H1 (cell line): ENCODE data around the gene GLIPR1. TPM values are rescaled to one million over a fixed set of nuclear protein-coding genes. Genes with fewer than 3 reads are reported as not detected.

ENCODE experiments used
- SIN3A ChIP-seq, 2 experiments: IDR thresholded peaks in 1 of 2; conservative IDR thresholded peaks in 1 of 2; 2 replicates each; pipeline ENCODE4 v1.6.1; 2011 to 2012; ENCODE audit warnings: low read length in 2 of 2, improper control_type of control experiment in 1 of 2, low read depth in 1 of 2, mild to moderate bottlenecking in 1 of 2
- polyA plus RNA-seq, 7 experiments: library from polyadenylated mRNA; depleted of rRNA in 3 of 7; stranded (reverse) in 5 of 7; unstranded in 2 of 7; fragments of >200 nt in 5 of 7; fragments of 200-250 nt in 2 of 7; gene quantifications; 1 replicate in 5 of 7; 2 replicates in 1 of 7; 4 replicates in 1 of 7; pipeline versions ENCODE4 v1.2.1 to v1.2.3, GENCODE V29; 2011 to 2013; ENCODE audit warnings: missing spikeins in 2 of 7, mixed read lengths in 2 of 7
- total RNA-seq: library from RNA; stranded (reverse); fragmentation: NEBNext Ultra II Directional; extraction: Animal tissue kit (Norgen Biotek cat#: 25700); gene quantifications from 2 replicates; pipeline ENCODE4 v1.2.1, GENCODE V29; 2021

The GLIPR1 gene
- total and polyA plus RNA-seq, 2 of the 8 experiments (the other 6 are each of a cell fraction or from before 2014, with no cell fraction given), result 0.23 to 1.5 TPM

DNA sequence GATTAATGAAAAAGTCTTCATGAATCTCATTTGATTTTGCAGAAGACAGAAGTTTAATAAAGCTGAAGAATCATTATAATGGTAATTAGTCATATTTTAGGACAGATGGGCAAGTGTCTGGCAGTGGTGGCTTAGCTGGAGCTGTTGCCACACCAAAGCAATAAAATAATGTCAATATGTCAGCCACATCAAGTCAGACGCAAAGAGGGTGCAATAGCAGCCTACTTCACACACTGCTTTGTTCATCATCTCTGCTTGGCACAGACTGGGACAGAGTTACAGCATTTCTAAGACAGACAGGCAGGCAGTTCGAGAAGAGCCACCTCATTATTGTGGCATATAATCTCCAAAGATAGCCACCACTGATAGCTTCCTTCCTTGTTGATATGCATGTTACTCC, 47.7 kb downstream of the GLIPR1 start (continued):
- TF ChIP-seq SIN3A (conservative IDR thresholded peaks at IDR 0.05 in 1 of 2, IDR thresholded peaks at IDR 0.05 in 1 of 2; ENCODE audit: low read depth in 1 of 2, low read length in 2 of 2), result no peak
